HG02970 (cell line): ENCODE results near the gene NCKAP5L.
"Not testable (repeated sequence)": the region's sequence is repeated elsewhere in the genome, so short reads cannot be mapped to it uniquely, and the experiment has no call there.

Experiments
- ATAC-seq: cut with Tn5 transposase; IDR thresholded peaks from one replicate; pipeline ENCODE4 v1.9.1; 2021; ENCODE audit warnings: mild to moderate bottlenecking, moderate library complexity, moderate number of reproducible peaks; ENCODE audit not compliant: unreplicated experiment, low FRiP score

Gene NCKAP5L

DNA sequence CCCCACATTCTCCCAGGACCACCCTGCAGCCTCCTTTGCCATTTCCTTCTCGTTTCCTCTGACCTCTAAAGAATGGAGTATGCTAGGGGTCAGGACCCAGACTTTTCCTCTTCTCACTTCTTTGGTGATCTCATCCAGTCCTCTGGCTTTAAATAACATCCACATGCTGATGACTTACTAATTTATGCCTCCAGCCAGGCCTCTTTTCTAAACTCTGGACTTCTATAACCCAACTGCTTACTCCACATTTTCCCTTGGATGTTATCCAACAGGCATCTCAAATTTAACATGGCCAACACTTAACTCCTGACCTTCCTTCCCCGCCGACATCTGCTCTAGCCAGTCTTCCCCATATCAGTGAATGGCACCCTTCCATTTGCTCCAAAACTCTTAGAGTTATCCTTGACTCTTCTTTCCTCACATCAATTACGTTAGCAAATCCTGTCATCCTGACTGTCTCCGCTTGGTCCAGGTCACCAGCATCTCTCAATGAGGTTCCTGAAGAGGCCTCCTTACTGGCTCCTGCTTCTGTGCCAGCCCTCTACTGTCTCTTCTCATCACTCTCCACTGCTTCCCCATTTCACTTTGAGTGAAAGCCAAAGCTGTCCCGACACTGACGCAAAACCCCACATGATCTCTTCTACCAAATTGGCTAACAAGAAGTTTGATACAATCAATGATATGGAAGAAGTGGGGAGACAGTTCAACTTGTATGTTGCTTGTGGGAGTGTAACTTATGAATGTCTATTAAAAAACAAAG, 44.1 kb downstream of the NCKAP5L start:
- no peak for ATAC-seq

DNA sequence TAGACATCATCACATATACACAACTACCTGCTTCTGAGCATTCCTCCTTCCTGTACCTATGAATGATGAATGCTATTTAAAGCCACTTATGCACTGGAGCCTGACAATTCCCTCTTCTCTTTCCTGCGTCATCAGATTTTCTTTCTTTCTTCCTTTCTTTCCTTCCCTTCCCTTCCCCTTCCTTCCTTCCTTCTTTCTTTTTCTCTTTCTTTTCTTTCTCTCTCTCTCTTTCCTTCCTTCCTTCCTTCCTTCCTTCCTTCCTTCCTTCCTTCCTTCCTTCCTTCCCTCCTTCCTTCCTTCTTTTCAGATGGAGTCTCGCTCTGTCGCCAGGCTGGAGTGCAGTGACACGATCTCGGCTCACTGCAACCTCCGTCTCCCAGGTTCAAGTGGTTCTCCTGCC, 47.3 kb downstream of the NCKAP5L start:
- not testable (repeated sequence) for ATAC-seq

DNA sequence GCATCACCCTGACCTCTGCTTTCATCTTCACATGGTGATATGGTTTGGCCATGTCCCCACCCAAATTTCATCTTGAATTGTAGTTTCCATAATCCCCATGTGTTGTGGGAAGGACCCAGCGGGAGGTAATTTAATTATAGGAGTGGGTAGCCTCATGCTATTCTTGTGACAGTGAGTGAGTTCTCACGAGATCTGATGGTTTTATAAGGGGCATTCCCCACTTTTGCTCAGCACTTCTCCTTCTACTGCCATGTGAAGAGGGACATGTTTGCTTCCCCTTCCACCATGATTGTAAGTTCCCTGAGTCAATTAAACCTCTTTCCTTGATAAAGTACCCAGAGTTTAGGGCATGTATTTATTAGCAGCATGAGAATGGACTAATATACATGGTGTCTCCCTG, 48.6 kb downstream of the NCKAP5L start:
- no peak for ATAC-seq

DNA sequence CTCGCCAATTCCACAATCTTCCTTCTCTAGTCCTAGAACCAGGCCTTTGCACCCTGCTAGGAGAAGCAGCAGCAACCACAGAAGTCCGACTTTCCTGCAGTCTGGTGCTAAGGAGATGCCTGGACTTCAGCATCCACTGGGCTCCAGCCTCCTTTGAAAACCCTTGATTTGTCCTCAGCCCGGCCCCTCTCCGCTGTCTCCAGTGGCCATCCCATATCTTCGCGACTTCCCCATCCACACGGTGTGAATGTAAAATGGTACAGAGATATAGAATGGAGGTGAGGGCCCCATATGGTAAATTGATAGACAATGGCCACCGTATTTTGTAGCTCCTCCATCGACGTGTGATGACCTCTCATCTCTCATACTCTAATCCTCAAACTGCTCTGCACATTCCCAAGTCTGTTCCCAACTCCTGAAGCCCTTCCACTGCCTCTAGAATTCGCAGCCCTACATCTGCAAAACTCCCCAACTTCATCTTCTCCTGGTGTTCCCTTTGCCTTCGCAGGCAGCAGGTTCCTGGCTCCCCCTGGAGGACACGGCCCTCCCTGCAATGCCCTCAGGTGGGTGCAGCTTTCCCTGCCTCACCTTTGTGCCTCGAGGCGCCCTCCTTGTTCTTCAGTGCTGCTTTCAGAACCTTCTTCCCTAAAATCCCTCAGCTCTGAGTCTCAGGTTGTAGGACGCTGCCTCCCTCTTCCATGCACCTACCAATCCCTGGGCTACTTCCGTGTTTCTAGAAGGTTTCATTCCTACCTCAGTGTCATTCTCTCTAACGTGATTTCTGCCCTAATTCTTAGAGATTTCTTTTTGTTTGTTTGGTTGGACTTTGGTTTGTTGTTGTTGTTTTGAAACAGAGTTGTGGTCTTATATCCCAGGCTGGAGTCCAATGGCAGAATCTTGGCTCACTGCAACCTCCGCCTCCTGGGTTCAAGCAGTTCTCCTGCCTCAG, 50.1 kb downstream of the NCKAP5L start:
- no peak for ATAC-seq

DNA sequence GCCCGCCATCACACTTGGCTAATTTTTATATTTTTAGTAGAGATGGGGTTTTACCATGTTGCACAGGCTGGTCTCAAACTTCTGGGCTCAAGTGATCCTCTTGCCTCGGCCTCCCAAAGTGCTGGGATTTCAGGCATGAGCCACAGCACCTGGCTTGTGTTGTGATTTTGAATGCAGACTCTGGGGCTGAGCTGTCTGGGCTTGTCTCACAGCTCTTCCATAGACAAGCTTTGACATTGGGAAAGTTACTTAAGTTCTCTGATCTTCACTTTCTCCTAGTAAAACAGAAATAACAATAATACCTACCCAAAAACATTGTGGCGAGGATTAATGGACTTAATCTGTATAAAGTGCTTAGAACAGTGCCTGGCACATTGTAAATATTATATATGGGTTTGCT, 50.9 kb downstream of the NCKAP5L start:
- ATAC-seq: no peak

DNA sequence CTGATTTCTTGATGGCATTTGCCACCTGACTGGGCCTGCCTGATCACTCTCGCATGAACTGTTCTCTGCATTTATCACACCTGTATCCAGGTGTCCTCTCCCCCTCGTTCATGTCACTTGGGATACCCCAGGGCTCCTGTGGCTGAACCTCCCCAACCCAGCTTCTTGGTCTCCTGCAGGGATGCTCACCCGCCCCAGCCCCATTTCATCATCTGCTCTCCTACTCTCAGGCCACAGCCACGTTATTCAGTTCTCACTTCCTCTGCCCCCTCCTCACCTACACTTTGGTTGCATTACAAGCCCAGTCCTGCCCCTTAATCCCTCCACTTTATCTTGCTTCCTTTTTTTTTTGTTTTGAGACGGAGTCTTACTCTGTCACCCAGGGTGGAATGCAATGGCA, 51.4 kb downstream of the NCKAP5L start:
- ATAC-seq: no peak

DNA sequence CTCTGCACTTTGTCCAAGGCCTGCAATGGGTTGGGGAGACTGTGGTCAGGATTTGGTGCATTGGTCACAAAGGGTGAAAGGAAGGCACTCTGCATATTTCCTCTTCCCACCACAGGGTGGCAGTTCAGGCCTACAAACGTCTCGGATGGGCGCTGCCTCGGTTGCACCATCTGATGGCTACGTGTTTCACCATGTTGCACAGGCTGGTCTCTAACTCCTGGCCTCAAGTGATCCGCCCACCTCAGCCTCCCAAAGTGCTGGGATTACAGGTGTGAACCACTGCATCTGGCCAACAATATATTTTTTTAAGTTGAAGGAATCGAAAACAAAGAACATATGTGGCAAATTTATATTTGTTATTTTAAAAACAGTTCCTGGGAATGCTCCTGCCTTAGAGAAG, 51.8 kb downstream of the NCKAP5L start:
- no peak for ATAC-seq

DNA sequence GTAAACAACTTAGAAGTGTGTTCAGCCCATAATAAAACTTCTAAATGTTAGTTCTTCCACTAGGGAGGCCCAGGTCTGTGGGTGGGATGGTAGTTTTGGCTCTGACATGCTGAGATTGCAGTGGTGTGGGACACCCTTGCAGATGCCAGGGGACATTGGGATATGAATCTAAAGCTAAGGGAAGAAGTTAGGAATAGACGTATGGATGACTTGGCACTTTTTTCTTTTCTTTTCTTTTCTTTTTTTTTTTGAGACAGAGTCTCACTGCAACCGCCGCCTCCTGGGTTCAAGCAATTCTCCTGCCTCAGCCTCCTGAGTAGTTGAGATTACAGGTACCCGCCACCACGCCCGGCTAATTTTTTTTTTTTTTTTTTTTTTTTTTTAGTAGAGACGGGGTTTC, 55.1 kb downstream of the NCKAP5L start:
- ATAC-seq: not testable (repeated sequence)

DNA sequence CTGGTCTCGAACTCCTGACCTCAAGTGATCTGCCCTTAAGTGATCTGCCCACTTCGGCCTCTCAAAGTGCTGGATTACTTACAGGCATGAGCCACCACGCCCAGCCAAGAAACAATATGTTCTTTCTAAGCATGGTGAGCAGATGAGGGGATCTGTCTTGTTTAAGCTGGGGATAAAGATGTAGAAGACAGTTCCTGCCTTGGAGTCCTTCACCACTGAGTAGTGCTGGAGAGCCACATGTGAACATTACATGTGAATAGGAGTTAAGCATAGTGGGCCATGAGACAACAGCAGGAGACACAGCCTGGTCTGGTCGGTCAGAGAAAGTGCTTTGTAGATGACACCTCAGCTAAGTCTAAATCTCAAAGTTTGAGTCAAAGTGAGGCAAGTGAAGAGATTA, 60.9 kb downstream of the NCKAP5L start:
- ATAC-seq: no peak

DNA sequence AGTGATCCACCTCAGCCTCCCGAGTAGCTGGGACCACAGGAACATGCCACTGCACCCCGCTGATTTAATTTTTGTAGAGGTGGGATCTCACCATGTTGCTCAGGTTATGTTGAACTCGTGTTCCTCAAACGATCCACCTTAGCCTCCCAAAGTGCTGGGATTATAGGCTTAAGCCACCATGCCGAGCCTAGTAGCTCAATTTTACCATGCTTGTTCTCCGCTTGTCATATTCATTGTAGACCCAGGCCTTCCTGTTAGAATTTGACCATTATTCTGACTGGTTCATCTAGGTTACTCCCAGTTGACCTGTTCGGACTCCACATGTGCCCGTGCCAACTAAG, 62.1 kb downstream of the NCKAP5L start:
- no peak for ATAC-seq

DNA sequence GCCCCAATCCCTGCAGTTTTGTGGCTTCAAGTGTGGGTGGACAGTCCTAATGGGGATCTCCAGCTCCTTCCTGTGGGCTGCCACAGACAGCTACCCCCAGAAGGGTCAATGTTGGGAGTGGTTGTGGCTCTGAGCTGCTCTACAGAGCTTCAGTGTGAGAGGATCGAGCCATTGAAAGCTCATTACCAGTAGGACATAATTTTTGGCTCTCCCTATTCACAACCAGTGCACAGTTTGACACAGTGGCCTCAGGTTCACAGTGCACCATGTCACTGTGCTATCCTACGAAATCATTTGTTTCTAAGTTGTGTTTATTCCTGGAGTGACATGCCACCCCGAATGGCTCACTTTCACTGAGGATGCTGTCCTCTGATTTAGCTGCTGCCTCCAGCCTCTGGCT, 64.1 kb downstream of the NCKAP5L start:
- ATAC-seq: no peak

DNA sequence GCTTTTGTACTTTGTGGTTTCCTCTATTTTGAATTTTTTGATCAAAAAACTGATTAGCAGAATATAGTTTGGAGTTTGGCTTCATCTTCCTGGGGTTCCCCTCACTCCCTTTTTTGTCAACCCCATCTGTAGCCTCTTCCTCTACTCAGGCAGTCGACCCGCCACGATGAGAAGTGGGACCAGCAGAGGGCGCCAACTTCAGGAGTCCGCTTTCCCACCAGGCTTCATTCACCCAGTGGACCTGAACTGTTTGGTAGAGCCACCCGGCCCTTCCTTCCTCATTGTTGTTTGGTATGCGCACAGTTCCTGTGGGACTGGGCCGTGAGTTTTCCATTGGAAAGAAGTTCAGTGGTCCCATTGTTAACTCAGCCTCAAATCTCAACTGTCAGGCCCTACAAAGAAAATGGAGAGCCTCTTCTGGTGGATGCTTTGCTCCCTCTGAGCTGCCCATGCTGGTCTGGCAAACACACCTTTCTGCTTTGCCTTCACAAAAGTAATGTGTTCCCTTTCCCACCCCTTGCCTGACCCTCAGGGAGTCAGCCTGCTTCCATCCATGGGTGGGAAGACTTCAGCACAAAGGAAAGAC, 65.1 kb downstream of the NCKAP5L start:
- ATAC-seq: no peak

DNA sequence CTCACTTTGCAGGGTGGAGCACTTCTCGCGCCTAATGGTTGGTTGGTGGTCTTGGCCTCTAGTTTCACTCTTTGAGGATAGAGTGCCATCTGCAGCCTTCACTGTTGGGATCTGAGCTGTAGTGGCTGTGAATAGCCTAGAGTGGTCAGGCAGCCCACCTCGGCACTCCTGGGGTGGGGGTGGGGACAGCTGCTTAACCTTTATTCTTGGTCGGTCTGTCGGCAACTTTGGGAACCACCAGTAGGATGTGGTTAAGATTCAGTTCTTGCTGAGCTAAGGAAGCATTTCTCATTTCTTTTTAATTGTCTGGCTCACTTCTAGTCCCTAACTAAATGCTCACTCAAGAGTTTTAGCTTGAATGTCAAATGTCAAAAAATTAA, 65.8 kb downstream of the NCKAP5L start:
- no peak for ATAC-seq

DNA sequence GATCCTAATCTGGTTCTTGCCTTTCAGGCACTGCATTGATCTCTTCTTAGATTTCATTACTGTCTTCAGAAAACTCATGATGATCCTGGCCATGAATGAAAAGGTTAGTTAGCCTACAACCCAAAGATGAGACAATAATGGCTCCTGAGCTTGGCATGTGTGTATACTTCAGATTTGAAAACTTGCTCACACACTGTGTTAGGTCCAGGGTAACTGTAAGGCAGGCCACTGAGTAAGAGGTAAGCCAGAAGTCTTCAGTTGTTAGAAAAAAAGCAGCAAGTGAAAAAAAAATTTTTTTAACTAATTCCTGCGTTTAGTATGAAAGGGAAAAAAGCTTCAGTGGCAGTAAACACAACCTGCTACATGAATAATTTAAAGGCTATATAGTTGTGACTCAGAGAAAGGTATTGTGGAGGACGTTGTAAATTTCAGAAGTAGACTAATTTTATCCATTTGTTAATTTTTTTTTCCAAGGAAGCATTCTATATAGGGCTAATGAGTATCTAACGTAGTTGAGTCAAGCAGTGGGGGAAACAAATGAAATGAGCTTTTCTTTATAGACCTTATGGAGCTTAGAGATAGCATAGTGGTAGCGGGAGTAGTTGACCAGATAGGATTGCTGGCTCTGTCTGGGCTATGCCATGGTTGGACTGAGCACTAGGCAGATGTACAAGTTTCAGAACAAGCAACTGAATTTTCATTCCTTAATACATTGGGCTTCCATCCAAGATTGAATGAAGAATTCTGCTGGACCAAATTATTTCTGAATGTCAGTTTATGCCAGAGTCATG, 66.3 kb downstream of the NCKAP5L start:
- no peak for ATAC-seq

DNA sequence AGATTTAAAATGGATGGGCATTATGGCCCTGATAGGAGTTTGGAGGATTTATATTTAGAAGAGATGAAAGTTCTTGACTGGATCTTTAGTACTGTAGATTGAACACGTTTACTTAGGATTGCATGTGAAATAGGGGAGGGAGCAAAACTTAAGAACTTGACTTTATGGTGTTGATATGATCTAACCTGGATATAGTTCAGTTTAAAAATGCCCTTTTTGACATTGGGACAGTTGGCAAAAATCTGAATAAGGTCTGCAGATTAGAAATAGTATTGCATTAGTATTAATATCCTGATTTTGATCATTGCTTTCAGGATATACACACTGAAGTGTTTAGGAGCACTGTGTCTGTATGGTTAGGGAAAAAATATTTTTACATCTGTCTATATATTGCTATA, 77.2 kb downstream of the NCKAP5L start:
- ATAC-seq: no peak

DNA sequence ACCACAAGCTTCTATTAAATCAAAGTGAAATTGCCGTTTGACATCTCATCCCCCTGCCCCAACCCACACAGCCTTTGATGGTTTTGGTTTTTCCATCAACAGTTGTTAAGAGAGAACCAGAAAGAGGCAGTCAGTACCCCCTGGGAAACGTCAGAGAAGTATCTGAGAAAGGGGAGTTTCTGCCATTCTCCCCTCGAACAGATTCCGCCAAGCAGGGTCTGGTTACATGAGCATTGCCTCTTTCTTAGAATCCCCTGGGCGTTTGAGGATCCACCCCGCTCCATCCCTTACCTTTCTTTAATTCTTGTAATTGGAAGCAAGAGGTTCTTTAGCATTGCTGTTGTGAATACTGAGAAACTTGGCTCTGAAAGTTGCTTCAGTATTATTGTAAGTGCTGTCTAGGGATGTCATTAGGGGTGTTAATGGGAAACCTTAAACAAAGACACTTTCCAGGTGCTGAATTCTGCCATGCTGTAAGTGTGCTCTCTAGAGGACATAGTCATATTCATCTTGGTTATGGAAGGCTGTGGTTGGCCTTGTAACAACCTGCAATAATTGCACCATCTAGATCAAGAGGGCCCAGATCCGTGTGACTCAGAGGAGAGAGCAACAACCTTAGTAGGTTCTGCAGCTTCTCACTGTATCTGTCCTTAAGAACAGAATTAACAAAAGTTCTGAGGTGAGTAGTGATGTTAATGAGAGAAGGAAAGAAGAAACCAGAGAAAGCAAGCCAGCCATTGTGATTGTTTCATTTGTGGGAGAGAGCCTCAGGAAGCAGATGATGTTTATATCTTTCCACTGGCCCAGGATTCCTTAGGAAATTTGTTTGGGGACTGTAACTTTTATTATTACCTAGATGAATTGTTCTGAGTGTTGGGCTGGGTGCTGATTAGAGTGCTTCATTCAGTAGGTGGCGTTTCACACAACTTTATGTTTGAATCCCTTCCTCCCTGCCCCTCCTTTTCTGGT, 77.9 kb downstream of the NCKAP5L start:
- ATAC-seq: no peak

DNA sequence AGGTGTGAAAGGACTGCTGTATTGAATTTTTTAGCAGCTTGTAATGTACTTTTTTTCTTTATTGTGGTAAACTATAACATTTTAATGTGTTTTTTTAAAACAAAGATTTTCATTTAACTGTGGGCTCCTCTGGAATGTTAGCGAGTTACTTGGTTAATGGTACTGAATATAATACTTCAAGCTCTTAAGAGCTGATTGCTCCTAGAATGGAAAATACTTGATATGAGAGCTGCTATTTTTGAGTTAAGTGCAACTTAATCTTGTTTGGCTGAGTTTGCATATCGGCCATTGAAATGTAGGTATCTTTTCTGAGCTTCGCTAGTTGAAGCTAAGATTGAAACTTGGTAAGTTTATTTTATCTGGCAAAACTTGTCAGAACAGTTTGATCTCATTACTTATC, 79.4 kb downstream of the NCKAP5L start:
- ATAC-seq: no peak

DNA sequence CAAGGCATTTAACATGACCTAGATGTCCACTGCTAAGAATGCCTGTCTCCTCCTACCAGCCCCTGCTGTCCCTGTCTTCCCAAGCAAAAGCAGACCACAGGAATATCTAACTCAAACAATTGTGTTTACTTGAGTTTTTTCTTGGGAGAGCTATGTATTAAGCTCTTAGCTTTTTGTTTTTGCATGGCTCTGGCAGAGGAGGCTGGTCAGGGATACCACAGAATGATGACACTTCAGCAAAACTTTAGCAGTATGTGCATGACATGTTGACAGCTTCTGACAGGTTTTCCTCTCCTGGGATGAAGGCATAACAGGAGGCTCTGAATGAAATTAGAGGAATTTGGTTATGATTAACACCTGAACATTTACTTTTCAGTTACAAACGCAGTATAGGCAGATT, 79.9 kb downstream of the NCKAP5L start:
- ATAC-seq: no peak

DNA sequence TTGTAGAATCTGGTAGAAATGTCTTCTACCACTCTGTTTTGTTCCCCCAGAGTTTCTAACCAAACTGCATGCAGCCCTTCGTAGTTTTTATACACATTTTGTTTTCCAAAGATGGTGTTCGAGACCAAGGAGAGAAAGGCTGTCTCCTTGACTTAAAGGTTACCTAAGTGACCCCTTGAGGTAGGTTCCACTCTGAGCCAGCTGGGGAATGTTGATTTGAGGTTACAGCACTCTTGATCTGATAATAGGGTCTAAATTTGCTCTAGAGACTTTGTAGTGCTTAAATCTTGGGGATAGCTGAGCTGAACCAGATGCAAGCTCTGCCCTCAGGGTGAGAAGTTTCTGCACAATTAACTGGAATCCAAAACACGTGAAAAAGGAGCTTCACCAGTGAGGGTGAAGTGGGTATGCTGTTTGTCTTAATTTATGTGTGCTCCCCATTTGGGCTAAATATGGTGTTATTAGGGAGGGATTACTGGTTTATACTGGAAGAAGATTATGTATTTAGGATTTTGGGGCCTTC, 83.8 kb downstream of the NCKAP5L start:
- ATAC-seq: no peak
